NB4 (cell line): ENCODE data around the gene INHA.
A peak's percentile ranks its signal among the peaks of the same experiment; 100 is the strongest.

ENCODE experiments used
- DNase-seq: peaks from one replicate; pipeline ENCODE4 v3.0.0; 2010; ENCODE audit warnings: low read depth
- H3K4me3 ChIP-seq: one replicate; pipeline ENCODE4 v1.5.1; 2011; ENCODE audit warnings: mild to moderate bottlenecking, low read depth, low read length, moderate library complexity
- MYC ChIP-seq: IDR thresholded peaks from 2 replicates; pipeline ENCODE4 v1.6.1; 2011; ENCODE audit warnings: low read depth, low read length
- POLR2A ChIP-seq: IDR thresholded peaks from 2 replicates; pipeline ENCODE4 v1.6.1; 2011; ENCODE audit warnings: mild to moderate bottlenecking; ENCODE audit not compliant: insufficient read length; ENCODE audit errors: extremely low read depth
- TF ChIP-seq, protein P1 (sequence below): IDR thresholded peaks from one replicate; pipeline ENCODE4 v1.5.1; 2012; ENCODE audit warnings: low read depth, low read length
- TF ChIP-seq, protein P2 (sequence below): IDR thresholded peaks from 2 replicates; pipeline ENCODE4 v1.6.1; 2011; ENCODE audit warnings: low read depth, low read length

INHA gene

DNA sequence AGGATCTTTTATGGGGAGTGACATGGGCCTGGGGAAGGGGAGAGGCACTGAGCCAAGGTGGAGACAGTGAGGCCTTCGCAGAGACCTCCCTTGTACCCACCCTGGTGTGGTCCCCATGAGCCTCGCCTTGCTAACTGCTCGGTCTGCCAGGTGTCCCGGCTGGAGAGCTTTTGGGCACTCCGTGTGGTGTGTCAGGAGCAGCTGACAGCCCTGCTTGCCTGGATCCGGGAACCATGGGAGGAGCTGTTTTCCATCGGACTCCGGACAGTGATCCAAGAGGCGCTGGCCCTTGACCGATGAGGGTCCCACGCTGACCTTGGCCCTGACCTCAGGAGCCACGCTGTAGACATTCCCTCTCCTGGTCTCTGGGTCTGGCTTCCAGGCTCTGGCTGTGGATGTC lies 43.8 kb downstream of the INHA start:
- H3K4me3 ChIP-seq: no peak overlapping the region
- TF ChIP-seq, protein P1, sequence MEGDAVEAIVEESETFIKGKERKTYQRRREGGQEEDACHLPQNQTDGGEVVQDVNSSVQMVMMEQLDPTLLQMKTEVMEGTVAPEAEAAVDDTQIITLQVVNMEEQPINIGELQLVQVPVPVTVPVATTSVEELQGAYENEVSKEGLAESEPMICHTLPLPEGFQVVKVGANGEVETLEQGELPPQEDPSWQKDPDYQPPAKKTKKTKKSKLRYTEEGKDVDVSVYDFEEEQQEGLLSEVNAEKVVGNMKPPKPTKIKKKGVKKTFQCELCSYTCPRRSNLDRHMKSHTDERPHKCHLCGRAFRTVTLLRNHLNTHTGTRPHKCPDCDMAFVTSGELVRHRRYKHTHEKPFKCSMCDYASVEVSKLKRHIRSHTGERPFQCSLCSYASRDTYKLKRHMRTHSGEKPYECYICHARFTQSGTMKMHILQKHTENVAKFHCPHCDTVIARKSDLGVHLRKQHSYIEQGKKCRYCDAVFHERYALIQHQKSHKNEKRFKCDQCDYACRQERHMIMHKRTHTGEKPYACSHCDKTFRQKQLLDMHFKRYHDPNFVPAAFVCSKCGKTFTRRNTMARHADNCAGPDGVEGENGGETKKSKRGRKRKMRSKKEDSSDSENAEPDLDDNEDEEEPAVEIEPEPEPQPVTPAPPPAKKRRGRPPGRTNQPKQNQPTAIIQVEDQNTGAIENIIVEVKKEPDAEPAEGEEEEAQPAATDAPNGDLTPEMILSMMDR: no peak
- no peak for TF ChIP-seq POLR2A
- DNase-seq: no peak

DNA sequence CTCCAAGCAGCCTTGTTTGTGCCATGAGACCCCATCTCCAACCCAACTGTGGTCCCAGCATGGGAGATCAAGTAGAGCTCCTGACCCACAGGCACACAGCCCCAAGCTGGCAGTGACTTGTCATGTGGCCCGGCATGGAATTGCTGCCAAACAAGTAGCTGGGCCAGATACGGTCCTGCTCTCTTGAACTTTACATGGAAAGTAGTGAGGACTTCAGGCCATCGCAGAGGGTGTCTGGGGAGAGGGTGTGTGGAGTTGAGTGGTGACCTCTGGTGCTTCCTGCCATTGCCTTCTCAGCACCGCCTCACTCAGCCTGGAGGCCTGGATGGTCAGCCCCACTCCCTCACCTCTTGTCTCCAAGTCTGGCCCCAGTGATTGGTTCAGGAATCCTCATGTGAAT lies 44.4 kb downstream of the INHA start:
- TF ChIP-seq POLR2A (no peak), MYC (no peak)
- TF ChIP-seq, protein P1: no peak
- TF ChIP-seq, protein P2, sequence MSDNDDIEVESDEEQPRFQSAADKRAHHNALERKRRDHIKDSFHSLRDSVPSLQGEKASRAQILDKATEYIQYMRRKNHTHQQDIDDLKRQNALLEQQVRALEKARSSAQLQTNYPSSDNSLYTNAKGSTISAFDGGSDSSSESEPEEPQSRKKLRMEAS: no peak
- H3K4me3 ChIP-seq: no peak overlapping the region
- no peak for DNase-seq

DNA sequence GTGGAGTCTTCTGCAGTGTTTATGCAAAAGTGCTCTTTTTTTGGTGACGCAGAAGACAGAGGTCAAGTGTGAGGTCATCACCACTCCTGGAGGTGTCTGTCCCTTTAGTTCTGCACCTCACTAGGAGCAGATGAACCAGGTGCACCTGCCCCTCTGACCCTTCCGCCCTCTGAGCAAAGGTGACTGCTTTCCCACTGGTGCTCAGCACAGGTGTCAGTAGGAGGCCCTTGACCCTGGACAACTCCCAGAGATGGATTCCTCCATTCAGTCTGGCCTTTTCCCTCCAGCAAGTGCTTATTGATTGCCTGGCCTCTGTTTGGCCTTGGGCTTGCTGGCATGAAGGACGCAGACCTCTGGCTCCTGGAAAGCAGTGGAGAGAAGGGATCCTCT lies 46.6 kb downstream of the INHA start:
- DNase-seq: no peak
- TF ChIP-seq, protein P2: no peak
- TF ChIP-seq, protein P1: no peak
- TF ChIP-seq POLR2A (no peak), MYC (no peak)
- H3K4me3 ChIP-seq: no peak overlapping the region

DNA sequence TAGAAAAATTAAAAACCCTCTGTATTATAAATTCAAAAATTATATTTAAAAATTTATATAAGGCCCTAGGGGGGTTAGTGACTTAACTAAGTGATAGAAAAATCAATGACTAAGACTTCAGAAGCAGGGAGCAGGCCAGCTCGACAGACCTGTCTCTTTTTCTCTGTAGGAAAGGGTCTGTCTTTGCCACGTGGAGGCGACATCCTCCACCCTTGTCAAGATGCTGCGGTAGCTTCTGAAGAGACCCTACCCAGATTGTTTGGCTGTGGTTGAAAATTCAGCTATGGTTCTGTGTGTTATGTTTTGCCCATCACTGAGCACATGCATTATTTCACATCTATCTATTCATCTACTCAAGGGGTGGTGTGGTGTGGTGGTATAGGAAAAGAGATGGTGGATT lies 47.1 kb downstream of the INHA start:
- H3K4me3 ChIP-seq: no peak overlapping the region

DNA sequence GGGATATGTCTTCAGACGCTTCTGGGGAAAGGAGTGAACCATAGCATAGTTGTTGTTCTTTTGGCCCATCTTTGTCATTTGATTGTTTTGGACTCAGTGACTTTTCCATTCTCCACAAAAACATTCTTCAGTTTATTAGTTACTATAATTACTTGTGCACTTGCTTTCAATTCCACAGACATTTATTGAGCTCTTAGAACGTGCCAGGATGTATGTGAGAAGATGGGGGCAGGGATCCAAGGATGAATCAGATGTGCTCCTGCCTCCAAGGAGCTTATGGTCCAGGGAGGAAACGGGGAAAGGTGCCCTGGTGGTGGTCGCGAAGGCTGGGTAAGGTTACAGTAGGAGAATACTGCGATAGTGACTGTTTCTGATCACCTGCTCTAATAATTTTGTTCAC lies 48.4 kb downstream of the INHA start:
- no peak for TF ChIP-seq MYC
- TF ChIP-seq POLR2A: no peak
- TF ChIP-seq, protein P2: no peak
- TF ChIP-seq, protein P1: no peak
- no peak for DNase-seq
- no peak overlapping the region for H3K4me3 ChIP-seq

More for the DNA sequence above, 47.1 kb downstream of the INHA start:
- no peak for DNase-seq
- TF ChIP-seq, protein P1: peak; percentile 14
- TF ChIP-seq MYC (no peak), POLR2A (no peak)
- TF ChIP-seq, protein P2: no peak

DNA sequence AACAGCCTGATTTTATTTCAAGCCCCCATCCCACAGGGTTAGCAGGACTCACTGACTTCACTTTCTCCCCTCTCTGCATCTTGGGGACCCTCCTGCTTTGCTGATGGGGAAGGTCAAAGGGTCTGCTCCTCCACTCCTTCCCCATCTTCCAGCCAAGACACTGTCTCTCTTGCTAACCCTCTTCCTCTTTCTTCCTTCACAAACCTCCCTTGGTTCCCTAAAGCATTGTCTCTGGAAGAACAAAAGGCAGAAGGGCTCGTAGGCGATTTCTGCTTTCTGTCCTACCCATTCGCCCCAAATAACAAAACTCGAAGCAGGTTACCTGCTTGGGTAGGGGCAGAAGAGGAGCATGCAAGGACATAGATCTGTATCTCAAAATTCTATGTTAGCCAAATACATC lies 49.8 kb downstream of the INHA start:
- DNase-seq: no peak
- no peak overlapping the region for H3K4me3 ChIP-seq
- TF ChIP-seq, protein P1: no peak
- TF ChIP-seq, protein P2: no peak
- no peak for TF ChIP-seq POLR2A
- TF ChIP-seq MYC: no peak
